NOMO-1 treated with dmso at 0.1 percent for 144 hours (cell line): ENCODE measurements around the gene ENTPD3.
"Not testable (repeated sequence)": the region's sequence is repeated elsewhere in the genome, so short reads cannot be mapped to it uniquely, and the experiment has no call there.

Experiments
- DNase-seq: peaks from one replicate; lab custom pipeline; 2025; ENCODE audit not compliant: unreplicated experiment; lab: John Stamatoyannopoulos, UW

Gene ENTPD3

DNA sequence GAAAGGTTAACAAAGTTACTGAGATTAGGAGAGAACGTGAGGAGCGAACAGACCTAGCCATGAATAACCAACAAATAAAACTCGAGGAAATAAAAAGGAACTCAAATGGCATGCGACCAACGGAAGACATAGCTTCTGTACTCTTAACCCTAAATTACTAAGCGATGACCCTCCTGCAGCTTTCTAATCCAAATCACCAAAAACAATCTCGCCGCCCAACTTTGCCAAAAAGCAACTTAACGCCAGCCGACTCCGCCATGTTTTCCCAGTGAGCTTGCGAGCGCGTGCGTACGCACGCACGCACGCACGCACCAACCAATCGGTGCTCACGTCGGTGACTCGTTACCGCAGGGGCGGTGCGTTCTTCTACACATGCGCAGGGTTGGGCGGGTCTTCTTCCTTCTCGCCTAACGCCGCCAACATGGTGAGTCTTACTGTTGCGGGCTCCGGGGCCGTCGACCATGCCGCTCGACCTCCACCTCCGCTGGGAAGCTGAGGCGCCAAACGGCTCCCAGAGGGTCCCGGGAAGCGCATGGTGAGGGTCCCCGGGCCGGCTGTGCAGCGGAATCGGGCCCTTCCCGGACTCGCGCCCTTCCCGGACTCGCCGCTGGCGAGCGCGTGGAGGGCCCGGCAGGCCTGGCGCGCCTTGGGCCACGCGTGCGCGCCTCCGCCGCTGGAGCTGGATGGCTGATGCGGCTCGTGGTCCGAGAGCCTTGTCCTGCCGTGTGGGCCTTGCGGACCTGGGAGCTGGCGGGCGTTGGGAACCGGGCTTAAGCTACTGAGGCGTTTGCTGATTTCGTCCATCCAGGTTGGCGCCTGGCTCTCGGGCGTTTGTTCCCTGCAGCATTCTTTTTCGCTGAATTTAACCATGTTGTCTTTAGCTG lies 70.2 kb downstream of the ENTPD3 start, which contains the start of gene RPL14:
TSS of gene RPL14 (plus strand) at position 400 of the 884 bp plus-strand sequence. CDS start at position 533, 133 bp downstream.
- DNase-seq: peak; percentile 89

GRCh38 chr3:40458473-40458872 lies 71.5 kb downstream of the ENTPD3 start:
- no peak for DNase-seq

DNA sequence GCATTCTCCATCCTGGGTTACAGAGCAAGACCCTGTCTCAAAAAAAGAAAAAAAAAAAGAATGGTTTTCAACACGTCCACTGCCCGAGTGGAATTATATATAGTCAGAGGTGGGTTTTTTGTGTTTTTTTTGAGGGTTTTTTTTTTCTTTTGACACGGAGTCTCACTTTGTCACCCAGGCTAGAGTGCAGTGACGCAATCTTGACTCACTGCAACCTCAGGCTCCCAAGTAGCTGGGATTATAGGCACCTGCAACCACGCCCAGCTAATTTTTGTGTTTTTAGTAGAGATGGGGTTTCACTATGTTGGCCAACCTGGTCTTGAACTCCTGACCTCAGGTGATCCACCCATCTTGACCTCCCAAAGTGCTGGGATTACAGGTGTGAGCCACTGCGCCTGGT lies 73.5 kb downstream of the ENTPD3 start:
- not testable (repeated sequence) for DNase-seq

DNA sequence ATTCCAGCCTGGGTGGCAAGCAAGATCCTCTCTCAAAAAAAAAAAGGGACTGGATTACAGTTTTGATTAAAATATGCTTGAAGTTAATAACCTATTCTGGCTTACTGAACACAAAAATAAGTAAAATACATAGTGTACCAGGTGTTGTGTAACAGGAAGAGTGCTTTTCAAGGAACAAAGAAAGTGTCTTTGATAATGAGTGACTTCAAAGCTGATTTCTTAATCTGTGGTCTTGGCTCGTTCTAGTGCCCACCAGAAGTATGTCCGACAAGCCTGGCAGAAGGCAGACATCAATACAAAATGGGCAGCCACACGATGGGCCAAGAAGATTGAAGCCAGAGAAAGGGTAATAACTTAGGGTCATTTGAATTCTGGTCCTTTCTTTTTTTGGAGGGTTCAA lies 74.2 kb downstream of the ENTPD3 start:
- DNase-seq: no peak

GRCh38 chr3:40462838-40463237 lies 75.9 kb downstream of the ENTPD3 start:
- not testable (repeated sequence) for DNase-seq

DNA sequence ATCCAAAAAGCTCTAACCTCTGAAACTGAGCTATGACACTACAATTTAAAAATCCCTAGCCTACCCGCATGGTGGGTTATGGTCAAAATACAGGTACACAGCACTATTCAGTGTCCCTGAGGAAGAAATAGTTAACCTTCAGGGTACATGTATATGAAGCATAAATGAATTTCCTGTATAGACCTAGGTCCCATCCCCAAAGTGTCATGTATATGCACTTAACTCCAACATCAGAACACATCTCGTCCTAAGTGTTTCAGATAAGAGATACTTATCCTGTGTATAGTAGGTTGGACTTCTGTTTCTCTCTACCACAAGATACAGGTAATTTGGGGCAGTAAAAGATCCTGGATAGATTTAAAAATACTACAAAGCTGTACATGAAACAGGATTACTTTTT lies 76.6 kb downstream of the ENTPD3 start:
- DNase-seq: no peak

- DNase-seq: no peak
Measured at GRCh38 chr3:40464339-40465110, 77.5 kb downstream of the ENTPD3 start.

- DNase-seq: no peak
Measured at GRCh38 chr3:40465111-40465407, 78.1 kb downstream of the ENTPD3 start.

DNA sequence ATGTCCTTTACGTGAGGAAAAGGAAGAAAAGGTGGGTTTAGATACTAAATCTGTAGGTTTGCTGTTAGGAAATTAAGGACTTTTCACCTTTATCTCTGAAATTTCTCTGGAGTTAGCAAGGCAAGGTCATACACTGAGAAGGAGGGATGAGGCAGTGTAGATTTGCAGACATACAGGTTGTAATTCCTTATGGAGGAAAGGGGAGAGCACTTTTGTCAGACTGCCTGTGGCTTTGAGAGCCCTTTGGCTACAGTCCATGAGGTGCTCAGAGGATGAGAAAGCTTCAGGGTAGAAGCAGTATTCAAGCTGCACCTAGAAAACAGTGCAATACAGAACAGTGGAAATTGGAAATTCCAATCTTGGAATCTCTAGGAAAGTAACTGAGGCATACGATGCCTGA lies 78.5 kb downstream of the ENTPD3 start:
- no peak for DNase-seq

GRCh38 chr3:40468018-40468417 lies 81.0 kb downstream of the ENTPD3 start:
- DNase-seq: no peak

GRCh38 chr3:40470701-40471100 lies 83.7 kb downstream of the ENTPD3 start:
- no peak for DNase-seq

- peak; percentile 59 for DNase-seq
Measured at GRCh38 chr3:40476478-40477470, 89.8 kb downstream of the ENTPD3 start, which contains the start of gene ZNF619. TSS of gene ZNF619 (plus strand) at chr3:40477122. CDS start at chr3:40477980, 858 bp downstream.

GRCh38 chr3:40477666-40478065 lies 90.7 kb downstream of the ENTPD3 start:
- DNase-seq: peak; percentile 13
